Activated T-cell treated with anti-CD3 and anti-CD28 coated beads, Interleukin-2, amount 50 U/mL, for 48 hours (primary cell): ENCODE results near the gene SEMA4D.

Experiments used
- DNase-seq, 2 experiments: peaks; one replicate each; pipeline ENCODE4 v3.0.0-alpha.2; 2020

SEMA4D gene

GRCh38 chr9:89427621-89428221 lies 70.2 kb downstream of the SEMA4D start:
- peak; percentile 89 for DNase-seq

- peak; percentile 71 to 73 for DNase-seq
Measured at GRCh38 chr9:89426384-89426961, 71.4 kb downstream of the SEMA4D start.

- peak; percentile 54 to 60 for DNase-seq
Measured at GRCh38 chr9:89425921-89426383, 72.0 kb downstream of the SEMA4D start.

- peak; percentile 55 to 65 for DNase-seq
Measured at GRCh38 chr9:89425024-89425805, 72.7 kb downstream of the SEMA4D start.

GRCh38 chr9:89422151-89422975 lies 75.5 kb downstream of the SEMA4D start:
- peak; percentile 84 to 85 for DNase-seq

GRCh38 chr9:89421595-89421994 lies 76.3 kb downstream of the SEMA4D start:
- DNase-seq, result peak; percentile 59 to 63

GRCh38 chr9:89420397-89421178 lies 77.3 kb downstream of the SEMA4D start:
- DNase-seq, result peak; percentile 71

- peak; percentile 81 to 82 for DNase-seq
Measured at GRCh38 chr9:89419978-89420394, 77.9 kb downstream of the SEMA4D start.

GRCh38 chr9:89418882-89419640 lies 78.9 kb downstream of the SEMA4D start:
- peak; percentile 82 to 83 for DNase-seq

GRCh38 chr9:89418474-89418845 lies 79.5 kb downstream of the SEMA4D start:
- DNase-seq, result no peak

GRCh38 chr9:89417832-89418473 lies 80.0 kb downstream of the SEMA4D start:
- DNase-seq, result peak; percentile 47 to 61

GRCh38 chr9:89414670-89415324 lies 83.1 kb downstream of the SEMA4D start:
- no peak for DNase-seq

GRCh38 chr9:89413963-89414638 lies 83.8 kb downstream of the SEMA4D start:
- DNase-seq, result no peak

GRCh38 chr9:89412951-89413350 lies 85.0 kb downstream of the SEMA4D start:
- DNase-seq, result no peak

GRCh38 chr9:89412541-89412940 lies 85.4 kb downstream of the SEMA4D start:
- no peak for DNase-seq

- no peak for DNase-seq
Measured at GRCh38 chr9:89411759-89412158, 86.2 kb downstream of the SEMA4D start.

- peak; percentile 75 for DNase-seq
Measured at GRCh38 chr9:89410641-89411350, 87.1 kb downstream of the SEMA4D start.

- DNase-seq, result no peak
Measured at GRCh38 chr9:89410022-89410421, 87.9 kb downstream of the SEMA4D start.

- no peak for DNase-seq
Measured at GRCh38 chr9:89409466-89409865, 88.4 kb downstream of the SEMA4D start.
